A673 (cell line): ENCODE results near the gene UBA6.
A peak's percentile ranks its signal among the peaks of the same experiment; 100 is the strongest.

ENCODE experiments used
- CTCF ChIP-seq: fragments of 300-800, 200-600 bp; sonication (generic); conservative IDR thresholded peaks from 2 replicates; pipeline ENCODE4 v1.5.1; 2017; ENCODE audit warnings: low read depth, mild to moderate bottlenecking, antibody characterized with exemption, low read length, moderate library complexity, mixed read lengths
- EZH2 ChIP-seq: fragments of 200-600 bp; sonication (generic); IDR thresholded peaks from 2 replicates; pipeline ENCODE4 v1.6.1; 2017; ENCODE audit warnings: borderline replicate concordance, low read depth, mild to moderate bottlenecking, mixed read lengths, antibody characterized with exemption, low read length; ENCODE audit not compliant: poor library complexity, severe bottlenecking

DNA sequence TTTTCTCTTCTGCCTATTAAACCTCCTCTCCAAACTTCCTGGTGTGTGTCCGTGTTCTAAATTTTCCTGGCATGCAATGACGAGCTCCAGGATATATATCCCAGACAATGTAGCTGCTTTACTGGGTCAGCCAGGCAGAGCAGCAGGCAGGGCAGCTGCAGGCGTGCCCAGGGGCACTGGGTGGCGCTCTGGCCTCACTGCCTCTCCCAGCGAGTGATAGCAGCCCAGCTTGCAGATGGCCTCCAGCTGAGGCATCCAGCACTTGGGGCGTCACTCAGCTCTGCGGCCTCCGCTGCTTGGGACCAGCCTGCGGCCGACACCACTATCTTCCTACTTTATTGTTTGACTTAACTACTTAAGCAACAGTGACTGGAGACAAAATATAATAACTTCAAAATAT lies 23.0 kb upstream of the UBA6 start:
- TF ChIP-seq CTCF (0 out of 2 replicates have a peak, but pooled peaks have one; percentile 14), EZH2 (no peak)
